AG10803 (cell line): Measurements from ENCODE around the gene CDC42BPG.

Experiments
- DNase-seq: peaks from one replicate; pipeline ENCODE4 v3.0.0; 2010; ENCODE audit warnings: low read depth
- H3K4me3 ChIP-seq: 2 replicates; pipeline ENCODE4 v1.5.1; 2011; ENCODE audit warnings: mild to moderate bottlenecking, low read length, control low read depth
- TF ChIP-seq, protein P1 (sequence below): conservative IDR thresholded peaks from 2 replicates; pipeline ENCODE4 v1.5.1; 2011; ENCODE audit warnings: mild to moderate bottlenecking, low read length, control low read depth, inconsistent platforms

CDC42BPG gene

DNA sequence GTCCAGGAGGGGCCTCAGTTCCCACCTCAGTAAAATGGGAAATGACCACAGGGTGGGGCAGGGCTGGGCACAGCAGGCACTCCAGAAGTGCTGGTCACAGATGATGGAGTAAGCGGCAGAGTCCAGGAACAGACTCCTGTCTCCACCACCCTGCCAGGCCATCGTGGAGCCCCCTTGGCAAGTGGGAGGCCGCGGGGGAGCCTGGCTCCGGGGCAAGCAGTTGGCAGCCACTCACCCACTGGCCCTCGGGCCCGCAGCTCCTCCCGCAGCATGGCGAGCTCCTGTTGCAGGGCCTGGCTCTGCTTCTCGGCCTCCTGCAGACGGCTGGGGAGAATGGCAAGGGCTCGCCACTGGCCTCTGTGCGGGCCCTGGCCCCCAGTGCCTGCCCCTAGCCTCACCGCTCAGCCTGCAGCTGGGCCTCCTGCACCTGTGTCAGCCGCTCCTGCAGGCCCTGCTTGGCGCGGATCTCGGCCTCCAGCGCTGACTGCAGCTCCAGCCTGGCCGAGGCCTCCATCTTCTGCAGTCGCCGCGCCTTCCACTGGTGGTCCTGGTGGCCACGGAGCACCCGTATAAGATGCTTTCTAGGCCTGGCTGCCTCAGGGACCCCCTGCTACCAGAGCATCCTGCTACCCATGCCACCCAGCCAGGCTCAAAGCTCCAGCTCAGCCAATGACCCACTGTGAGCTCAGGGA is 10.3 kb downstream of the CDC42BPG start:
- TF ChIP-seq, protein P1, sequence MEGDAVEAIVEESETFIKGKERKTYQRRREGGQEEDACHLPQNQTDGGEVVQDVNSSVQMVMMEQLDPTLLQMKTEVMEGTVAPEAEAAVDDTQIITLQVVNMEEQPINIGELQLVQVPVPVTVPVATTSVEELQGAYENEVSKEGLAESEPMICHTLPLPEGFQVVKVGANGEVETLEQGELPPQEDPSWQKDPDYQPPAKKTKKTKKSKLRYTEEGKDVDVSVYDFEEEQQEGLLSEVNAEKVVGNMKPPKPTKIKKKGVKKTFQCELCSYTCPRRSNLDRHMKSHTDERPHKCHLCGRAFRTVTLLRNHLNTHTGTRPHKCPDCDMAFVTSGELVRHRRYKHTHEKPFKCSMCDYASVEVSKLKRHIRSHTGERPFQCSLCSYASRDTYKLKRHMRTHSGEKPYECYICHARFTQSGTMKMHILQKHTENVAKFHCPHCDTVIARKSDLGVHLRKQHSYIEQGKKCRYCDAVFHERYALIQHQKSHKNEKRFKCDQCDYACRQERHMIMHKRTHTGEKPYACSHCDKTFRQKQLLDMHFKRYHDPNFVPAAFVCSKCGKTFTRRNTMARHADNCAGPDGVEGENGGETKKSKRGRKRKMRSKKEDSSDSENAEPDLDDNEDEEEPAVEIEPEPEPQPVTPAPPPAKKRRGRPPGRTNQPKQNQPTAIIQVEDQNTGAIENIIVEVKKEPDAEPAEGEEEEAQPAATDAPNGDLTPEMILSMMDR = no peak
- DNase-seq = no peak
- H3K4me3 ChIP-seq = no peak overlapping the region

DNA sequence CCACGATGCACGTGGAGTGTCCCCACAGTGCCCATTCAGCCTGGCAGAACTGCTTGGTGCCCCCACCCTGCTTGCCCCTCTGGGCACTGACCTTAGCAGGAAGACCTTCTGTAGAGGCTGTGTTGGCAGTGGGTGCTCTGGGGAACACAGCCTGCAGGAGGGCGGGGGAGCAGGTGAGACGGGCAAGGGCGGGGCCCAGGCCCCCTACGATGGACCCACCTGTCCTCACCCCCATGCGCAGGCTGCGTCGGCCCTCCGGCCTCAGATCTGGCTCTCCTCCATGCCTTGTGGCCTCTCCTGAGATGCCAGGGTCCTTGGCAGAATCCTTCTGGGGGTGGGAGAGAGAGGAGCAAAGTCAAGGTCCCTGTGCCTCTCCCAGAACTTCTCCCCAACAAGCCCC is 10.9 kb downstream of the CDC42BPG start:
- TF ChIP-seq, protein P1 = no peak
- H3K4me3 ChIP-seq = no peak overlapping the region
- no peak for DNase-seq

DNA sequence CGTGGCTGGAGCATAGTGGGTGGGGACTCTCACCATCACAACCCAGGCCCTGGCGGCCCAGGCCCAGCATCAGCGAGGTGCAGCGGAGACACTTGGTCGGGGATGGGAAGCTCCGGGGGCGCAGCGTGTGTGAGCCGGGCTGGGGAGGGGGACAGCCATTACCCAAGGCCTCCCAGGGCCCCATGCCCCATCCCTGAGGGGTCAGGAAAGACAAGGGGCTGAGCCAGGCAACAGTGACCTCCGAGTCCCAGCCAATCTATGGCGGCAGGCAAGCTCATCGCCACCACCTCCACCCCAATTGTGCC is 11.3 kb downstream of the CDC42BPG start:
- H3K4me3 ChIP-seq = no peak overlapping the region
- no peak for DNase-seq
- TF ChIP-seq, protein P1 = no peak

DNA sequence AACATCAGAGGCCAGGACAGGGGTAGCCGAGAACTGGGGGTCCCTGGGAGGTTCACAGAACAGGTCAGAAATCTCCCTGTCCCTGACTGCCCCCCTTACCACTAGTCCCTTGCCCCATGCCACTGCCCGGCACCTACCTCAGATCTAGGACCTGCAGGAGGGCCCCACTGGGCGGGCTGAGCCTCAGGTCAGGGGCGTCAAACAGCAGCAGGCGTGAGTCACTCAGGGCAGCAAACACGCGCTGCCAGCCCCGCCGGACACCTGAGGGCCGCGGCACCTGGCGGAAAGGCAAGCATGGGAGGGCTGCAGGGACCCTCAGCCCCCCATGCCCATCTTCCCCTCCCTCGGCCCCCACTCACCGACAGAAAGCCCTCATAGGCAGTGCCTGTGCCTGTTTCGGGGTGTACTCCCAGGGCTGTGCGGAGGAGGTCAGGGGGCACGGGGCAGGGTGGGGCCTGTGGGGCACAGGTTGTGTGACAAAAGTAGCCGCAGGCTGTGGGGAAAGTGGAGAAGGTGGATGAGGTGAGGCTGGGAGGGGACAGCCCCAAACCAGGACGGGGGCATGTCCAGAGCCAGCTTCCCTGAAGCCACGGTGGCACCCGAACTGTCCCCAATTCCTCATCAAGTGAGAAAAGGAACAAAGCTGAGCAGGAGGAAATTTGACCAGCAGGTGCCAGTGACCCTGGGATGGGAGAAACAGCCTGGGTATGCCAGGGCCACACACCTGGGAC is 11.8 kb downstream of the CDC42BPG start:
- no peak for DNase-seq
- TF ChIP-seq, protein P1 = no peak
- H3K4me3 ChIP-seq = no peak overlapping the region

DNA sequence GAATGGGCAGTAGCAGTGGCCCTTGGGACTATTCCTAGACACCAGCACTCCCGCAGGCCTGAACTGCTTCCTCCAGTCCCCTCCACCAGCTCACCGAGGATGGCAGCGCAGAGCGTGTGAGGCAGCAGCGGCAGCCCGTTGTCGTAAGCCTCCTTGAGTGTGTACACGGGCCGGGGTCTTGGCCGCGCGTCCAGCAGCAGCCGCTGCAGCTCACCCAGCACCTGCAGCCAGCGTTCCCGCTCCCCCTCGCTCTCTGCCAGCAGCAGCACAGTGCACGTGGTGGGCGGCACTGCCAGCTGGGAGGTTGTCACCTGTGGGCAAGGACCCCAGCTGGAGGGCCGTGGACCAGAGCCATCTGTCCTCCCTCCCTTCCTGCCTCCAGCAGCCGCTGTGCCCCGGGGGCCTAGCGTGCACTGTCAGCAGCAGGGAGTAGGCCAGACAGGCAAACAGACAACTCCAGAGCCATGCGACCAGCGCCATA is 13.0 kb downstream of the CDC42BPG start:
- no peak for DNase-seq
- no peak overlapping the region for H3K4me3 ChIP-seq
- TF ChIP-seq, protein P1 = no peak

DNA sequence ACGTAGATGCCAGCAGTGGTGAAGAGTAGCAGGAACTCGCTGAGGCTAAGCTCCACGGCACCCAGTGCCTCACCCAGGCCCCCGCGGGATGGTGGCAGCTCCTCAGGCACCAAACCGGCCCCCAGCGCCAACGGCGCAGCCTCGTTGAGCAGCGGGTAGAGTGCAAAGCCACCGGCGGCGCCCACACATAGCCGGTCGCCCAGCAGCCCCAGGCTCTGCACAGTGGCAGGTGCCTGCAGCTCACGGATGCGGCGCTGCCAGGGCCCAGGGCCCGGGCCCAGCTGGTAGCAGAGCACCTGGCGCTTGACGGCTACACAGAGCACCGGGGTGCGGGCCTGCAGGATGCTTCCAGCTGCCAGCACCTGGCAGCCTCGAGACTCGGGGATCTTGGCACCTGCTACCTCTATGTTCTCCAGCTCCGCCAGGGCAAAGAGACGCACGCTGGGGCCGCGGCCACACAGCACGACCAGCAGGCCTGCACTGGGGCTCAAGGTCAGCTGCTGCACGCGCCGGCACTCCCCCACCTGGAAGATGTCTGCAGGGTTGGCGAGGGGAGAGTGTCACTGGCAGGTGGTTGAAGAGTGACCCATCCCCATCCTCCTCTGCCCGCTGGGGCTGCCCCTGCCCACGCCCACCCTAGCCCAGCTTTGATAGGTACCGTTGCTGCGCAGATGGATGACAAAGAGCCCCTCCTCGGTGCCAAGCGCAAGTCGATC is 14.8 kb downstream of the CDC42BPG start:
- TF ChIP-seq, protein P1 = no peak
- DNase-seq = no peak
- H3K4me3 ChIP-seq = no peak overlapping the region
